Measurements from ENCODE around the gene ACBD5.

The ACBD5 gene

DNA sequence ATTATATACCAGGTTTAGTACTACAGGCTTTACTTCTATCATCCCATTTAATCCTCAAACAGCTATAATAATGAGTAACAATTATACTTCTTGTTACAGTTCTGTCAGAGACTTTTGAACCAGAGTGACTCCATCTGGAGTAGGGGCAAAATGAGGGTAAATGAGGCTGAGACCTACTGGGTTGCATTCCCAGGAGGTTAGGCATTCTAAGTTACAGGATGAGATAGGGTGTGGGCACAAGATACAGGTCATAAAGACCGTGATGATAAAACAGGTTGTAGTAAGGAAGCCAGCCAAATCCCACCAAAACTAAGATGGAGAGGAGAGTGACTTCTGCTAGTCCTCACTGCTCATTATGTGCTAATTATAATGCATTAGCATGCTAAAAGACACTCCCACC is 90.3 kb downstream of the ACBD5 start:
- no peak for DNase-seq

DNA sequence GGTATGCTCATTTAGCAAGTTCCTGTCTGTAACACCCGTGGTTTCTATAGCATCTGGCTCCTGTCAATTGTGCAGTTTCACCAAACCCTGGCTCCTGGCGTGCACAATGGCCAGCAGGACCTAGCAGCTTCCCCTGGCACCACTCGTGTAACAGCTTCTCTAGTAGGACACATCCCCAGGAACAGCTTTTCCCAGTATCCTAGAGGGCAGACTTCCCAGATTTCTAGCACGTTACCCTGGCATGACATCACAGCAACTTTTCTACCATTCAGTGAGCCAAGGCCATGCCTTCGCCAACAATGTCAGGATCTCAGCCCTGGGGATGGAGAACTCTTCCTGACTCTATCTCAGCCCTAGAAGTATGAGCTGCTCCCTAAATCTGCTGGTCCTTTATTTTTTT is 92.9 kb downstream of the ACBD5 start:
- DNase-seq = no peak

DNA sequence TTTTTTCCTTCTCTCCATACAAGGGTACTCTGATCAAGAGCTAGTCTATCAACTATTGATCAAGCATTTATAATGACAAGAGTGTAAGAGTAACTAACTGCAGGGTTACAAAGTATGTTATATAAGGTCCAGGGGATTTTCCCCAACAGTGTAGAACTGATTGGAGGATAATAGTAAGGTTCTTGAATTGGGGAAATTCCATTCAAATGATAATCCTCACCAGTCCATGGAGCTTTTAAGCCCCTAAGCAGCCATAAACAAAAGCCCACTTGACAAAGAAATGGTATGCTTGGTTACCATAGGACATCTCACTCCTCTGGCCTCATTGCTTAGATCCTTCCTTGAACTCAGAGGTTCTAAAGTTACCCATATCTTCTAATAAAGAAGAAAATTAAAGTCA is 94.7 kb downstream of the ACBD5 start:
- no peak for DNase-seq

Measured in NCI-H1694 (cell line).